Measurements from ENCODE around the gene PCNX2. TPM values are rescaled to one million over a fixed set of nuclear protein-coding genes. Genes with fewer than 3 reads are reported as not detected.

PCNX2 gene
- total and polyA plus RNA-seq, 2 donors (not counting 1 experiment from before 2014, with no cell fraction given): 13.0 to 37.8 TPM

DNA sequence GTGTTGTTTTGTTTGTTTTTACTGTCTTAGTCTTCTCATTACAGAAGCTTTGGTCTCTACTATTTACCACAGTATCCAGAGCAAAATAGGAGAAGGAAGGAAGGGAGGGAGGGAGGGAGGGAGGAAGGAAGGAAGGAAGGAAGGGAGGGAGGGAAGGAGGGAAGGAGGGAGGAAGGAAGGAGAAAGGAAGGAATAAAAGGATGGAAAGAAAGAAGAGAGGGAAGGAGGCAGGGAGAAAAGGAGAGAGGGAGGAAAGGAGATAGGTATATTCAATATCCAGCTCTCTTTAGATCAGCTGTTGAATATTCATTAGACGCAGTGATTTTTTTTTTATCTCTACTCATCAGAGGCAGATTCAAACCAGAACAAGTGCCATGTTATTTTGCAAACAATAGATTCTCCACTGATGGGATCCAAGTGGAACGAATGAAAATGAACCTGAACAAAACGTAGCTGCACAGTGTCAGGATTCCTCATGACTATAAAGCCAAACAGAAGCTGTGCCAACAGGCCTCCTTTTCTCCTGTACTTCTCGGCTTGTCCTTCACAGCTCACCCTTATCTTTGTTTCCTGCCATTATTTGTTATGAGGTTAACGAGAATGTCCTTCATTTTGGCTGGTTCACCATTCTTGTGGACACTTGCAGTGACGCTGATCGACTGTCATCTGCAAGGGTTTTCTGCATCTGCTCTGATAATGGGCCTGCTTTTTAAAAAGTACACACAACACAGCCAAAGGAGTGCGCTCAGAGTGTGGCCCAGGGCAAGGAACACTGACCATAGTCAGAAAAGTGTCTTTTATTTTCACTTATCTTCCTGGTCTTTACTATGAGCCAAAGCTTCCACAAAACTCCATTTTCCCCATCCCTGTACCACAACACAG is 352.9 kb downstream of the PCNX2 start:
- Histone ChIP-seq H3K27ac (ENCODE audit: insufficient read depth, low read length) (no peak overlapping the region), H4K20me1 (ENCODE audit: control insufficient read depth, extremely low read depth, insufficient read depth, low read length) (no peaks in the 10 kb centered on the region)
- TF ChIP-seq, protein P1, sequence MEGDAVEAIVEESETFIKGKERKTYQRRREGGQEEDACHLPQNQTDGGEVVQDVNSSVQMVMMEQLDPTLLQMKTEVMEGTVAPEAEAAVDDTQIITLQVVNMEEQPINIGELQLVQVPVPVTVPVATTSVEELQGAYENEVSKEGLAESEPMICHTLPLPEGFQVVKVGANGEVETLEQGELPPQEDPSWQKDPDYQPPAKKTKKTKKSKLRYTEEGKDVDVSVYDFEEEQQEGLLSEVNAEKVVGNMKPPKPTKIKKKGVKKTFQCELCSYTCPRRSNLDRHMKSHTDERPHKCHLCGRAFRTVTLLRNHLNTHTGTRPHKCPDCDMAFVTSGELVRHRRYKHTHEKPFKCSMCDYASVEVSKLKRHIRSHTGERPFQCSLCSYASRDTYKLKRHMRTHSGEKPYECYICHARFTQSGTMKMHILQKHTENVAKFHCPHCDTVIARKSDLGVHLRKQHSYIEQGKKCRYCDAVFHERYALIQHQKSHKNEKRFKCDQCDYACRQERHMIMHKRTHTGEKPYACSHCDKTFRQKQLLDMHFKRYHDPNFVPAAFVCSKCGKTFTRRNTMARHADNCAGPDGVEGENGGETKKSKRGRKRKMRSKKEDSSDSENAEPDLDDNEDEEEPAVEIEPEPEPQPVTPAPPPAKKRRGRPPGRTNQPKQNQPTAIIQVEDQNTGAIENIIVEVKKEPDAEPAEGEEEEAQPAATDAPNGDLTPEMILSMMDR (conservative IDR thresholded peaks at IDR 0.05 in 1 of 2, IDR thresholded peaks at IDR 0.05 in 1 of 2; ENCODE audit: low read depth in 1 of 2, low read length in 2 of 2): no peak

DNA sequence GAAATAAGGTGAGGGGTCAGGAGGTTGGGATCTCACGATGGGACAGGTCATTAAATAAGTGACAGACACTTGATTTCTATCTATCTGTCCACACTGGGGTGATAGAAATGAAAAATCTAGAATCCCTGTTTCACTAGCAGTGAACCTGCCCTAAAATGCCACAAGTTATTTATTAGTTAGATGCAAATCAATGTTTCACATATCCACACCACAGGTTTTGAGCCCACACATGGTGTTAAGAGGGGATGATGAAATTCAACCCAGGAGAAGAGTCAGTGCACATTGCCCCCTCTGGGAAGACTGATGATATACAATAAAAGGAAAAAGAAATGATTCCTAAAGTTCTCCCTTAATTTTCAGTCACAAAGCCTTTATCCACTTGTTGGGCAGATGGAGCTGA is 355.3 kb downstream of the PCNX2 start:
- H3K4me2 ChIP-seq (ENCODE audit: extremely low read depth, insufficient read depth, low read length): no peak overlapping the region
- TF ChIP-seq EZH2 (IDR thresholded peaks at IDR 0.05; ENCODE audit: low read length, missing control alignments): no peak
- TF ChIP-seq, protein P1 (conservative IDR thresholded peaks at IDR 0.05 in 1 of 2, IDR thresholded peaks at IDR 0.05 in 1 of 2; ENCODE audit: low read depth in 1 of 2, low read length in 2 of 2): no peak
- no peaks in the 10 kb centered on the region for H3K79me2 ChIP-seq (ENCODE audit: control insufficient read depth, insufficient read depth, low read length)
- no peak overlapping the region for H3K4me3 ChIP-seq (replicated peaks in 1 of 4; ENCODE audit: control extremely low read depth in 1 of 4, insufficient read depth in 1 of 4, low read depth in 3 of 4, low read length in 4 of 4)
- H4K20me1 ChIP-seq (ENCODE audit: control insufficient read depth, extremely low read depth, insufficient read depth, low read length): no peaks in the 10 kb centered on the region
- H3K9me3 ChIP-seq (ENCODE audit: control insufficient read depth, insufficient read depth, low read depth, low read length): no peaks in the 10 kb centered on the region
- H3K36me3 ChIP-seq (ENCODE audit: control insufficient read depth, insufficient read depth, low read length): no peaks in the 10 kb centered on the region
- no peak for DNase-seq (ENCODE audit: low read depth in 2 of 2)
- H2AFZ ChIP-seq (ENCODE audit: low read length): no peak overlapping the region
- H3K27me3 ChIP-seq (ENCODE audit: control insufficient read depth, insufficient read depth, low read length): no peaks in the 10 kb centered on the region
- H3K27ac ChIP-seq (ENCODE audit: insufficient read depth, low read length): no peak overlapping the region
- H3K4me1 ChIP-seq (ENCODE audit: control insufficient read depth, extremely low read depth, insufficient read depth, low read length): no peaks in the 10 kb centered on the region
- no peak overlapping the region for H3K9ac ChIP-seq (ENCODE audit: insufficient read depth, low read length)

More for the DNA sequence above, 352.9 kb downstream of the PCNX2 start:
- H3K36me3 ChIP-seq (ENCODE audit: control insufficient read depth, insufficient read depth, low read length): no peaks in the 10 kb centered on the region
- no peaks in the 10 kb centered on the region for H3K4me1 ChIP-seq (ENCODE audit: control insufficient read depth, extremely low read depth, insufficient read depth, low read length)
- no peak overlapping the region for H3K9ac ChIP-seq (ENCODE audit: insufficient read depth, low read length)
- no peak for DNase-seq (ENCODE audit: low read depth in 2 of 2)
- H3K4me3 ChIP-seq (replicated peaks in 1 of 4; ENCODE audit: control extremely low read depth in 1 of 4, insufficient read depth in 1 of 4, low read depth in 3 of 4, low read length in 4 of 4): no peak overlapping the region
- H3K27me3 ChIP-seq (ENCODE audit: control insufficient read depth, insufficient read depth, low read length): no peaks in the 10 kb centered on the region
- H3K4me2 ChIP-seq (ENCODE audit: extremely low read depth, insufficient read depth, low read length): no peak overlapping the region
- no peaks in the 10 kb centered on the region for H3K79me2 ChIP-seq (ENCODE audit: control insufficient read depth, insufficient read depth, low read length)
- no peak overlapping the region for H2AFZ ChIP-seq (ENCODE audit: low read length)
- no peaks in the 10 kb centered on the region for H3K9me3 ChIP-seq (ENCODE audit: control insufficient read depth, insufficient read depth, low read depth, low read length)

DNA sequence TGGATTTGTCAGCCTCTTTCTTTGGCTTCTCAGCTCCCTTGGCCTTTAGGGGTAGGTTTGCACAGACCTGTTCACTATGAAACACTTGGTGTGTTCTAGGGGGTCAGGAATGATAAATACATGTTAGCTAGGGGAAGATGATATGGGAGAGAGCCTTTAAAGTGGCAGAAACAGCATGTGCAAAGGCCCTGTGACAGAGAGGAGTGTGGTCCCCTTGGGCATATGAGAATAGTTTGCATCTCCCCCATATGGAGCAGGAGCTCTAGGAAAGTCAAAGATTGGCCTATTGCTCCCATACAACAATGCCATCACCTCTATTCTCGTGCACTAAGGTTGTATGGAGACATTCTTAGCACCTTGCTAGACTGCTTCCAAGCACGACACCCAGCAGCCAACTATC is 355.8 kb downstream of the PCNX2 start:
- Histone ChIP-seq H4K20me1 (ENCODE audit: control insufficient read depth, extremely low read depth, insufficient read depth, low read length) (no peaks in the 10 kb centered on the region), H3K79me2 (ENCODE audit: control insufficient read depth, insufficient read depth, low read length) (no peaks in the 10 kb centered on the region), H3K4me3 (replicated peaks in 1 of 4; ENCODE audit: control extremely low read depth in 1 of 4, insufficient read depth in 1 of 4, low read depth in 3 of 4, low read length in 4 of 4) (no peak overlapping the region), H3K9ac (ENCODE audit: insufficient read depth, low read length) (no peak overlapping the region), H3K9me3 (ENCODE audit: control insufficient read depth, insufficient read depth, low read depth, low read length) (no peaks in the 10 kb centered on the region), H3K4me1 (ENCODE audit: control insufficient read depth, extremely low read depth, insufficient read depth, low read length) (no peaks in the 10 kb centered on the region), H2AFZ (ENCODE audit: low read length) (no peak overlapping the region), H3K27ac (ENCODE audit: insufficient read depth, low read length) (no peak overlapping the region), H3K36me3 (ENCODE audit: control insufficient read depth, insufficient read depth, low read length) (no peaks in the 10 kb centered on the region), H3K4me2 (ENCODE audit: extremely low read depth, insufficient read depth, low read length) (no peak overlapping the region), H3K27me3 (ENCODE audit: control insufficient read depth, insufficient read depth, low read length) (no peaks in the 10 kb centered on the region)
- TF ChIP-seq EZH2 (IDR thresholded peaks at IDR 0.05; ENCODE audit: low read length, missing control alignments): no peak
- TF ChIP-seq, protein P1 (conservative IDR thresholded peaks at IDR 0.05 in 1 of 2, IDR thresholded peaks at IDR 0.05 in 1 of 2; ENCODE audit: low read depth in 1 of 2, low read length in 2 of 2): no peak
- DNase-seq (ENCODE audit: low read depth in 2 of 2): no peak
